Activated CD4-positive, alpha-beta T cell treated with anti-CD3 and anti-CD28 coated beads for 48 hours (primary cell): ENCODE results near the gene GGTLC1.

Experiments
- DNase-seq: peaks from one replicate; pipeline ENCODE4 v3.0.0-alpha.2; 2020

Gene GGTLC1

GRCh38 chr20:23963941-23964340 is 24.6 kb downstream of the GGTLC1 start:
- no peak for DNase-seq

- DNase-seq, result no peak
These were observed 26.3 kb downstream of the GGTLC1 start for GRCh38 chr20:23962272-23962671.

- DNase-seq, result no peak
These were observed 29.5 kb downstream of the GGTLC1 start for GRCh38 chr20:23959054-23959453.

GRCh38 chr20:23955896-23956295 is 32.7 kb downstream of the GGTLC1 start:
- no peak for DNase-seq

GRCh38 chr20:23954008-23954745 is 34.4 kb downstream of the GGTLC1 start:
- DNase-seq, result no peak

- no peak for DNase-seq
These were observed 42.4 kb downstream of the GGTLC1 start for GRCh38 chr20:23946206-23946605.

GRCh38 chr20:23943304-23943703 is 45.3 kb downstream of the GGTLC1 start:
- DNase-seq, result no peak

- DNase-seq, result no peak
These were observed 48.9 kb downstream of the GGTLC1 start for GRCh38 chr20:23939641-23940040.

- no peak for DNase-seq
These were observed 49.5 kb downstream of the GGTLC1 start for GRCh38 chr20:23939063-23939462.

GRCh38 chr20:23938118-23938438 is 50.5 kb downstream of the GGTLC1 start:
- no peak for DNase-seq

GRCh38 chr20:23937303-23938117 is 51.1 kb downstream of the GGTLC1 start:
- peak; percentile 70 for DNase-seq
